GM21515 (cell line): ENCODE data around the gene SLC38A9.
"Not testable (repeated sequence)": the region's sequence is repeated elsewhere in the genome, so short reads cannot be mapped to it uniquely, and the experiment has no call there.

Experiments
- ATAC-seq: cut with Tn5 transposase; IDR thresholded peaks from one replicate; pipeline ENCODE4 v1.9.1; 2021; ENCODE audit not compliant: unreplicated experiment

Gene SLC38A9

DNA sequence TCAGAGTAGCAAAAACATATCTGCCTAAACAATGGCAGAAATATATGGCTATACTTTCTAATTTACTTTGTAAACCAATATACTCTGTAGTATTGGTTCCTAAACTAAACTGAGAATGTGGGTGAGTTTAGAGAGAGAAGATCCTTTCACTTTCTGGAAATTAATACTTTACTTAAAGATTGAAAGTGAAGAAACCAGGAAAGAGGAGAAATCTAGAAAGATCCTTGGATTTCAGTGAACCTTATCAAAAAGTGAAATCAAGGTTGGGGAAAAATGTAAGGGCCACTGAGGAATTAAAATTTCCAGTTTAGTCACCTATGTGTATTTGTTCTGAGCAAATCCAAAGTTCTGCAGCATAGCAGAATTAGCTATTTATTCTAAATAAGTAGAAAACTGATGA is 5.9 kb downstream of the SLC38A9 start:
- no peak for ATAC-seq

DNA sequence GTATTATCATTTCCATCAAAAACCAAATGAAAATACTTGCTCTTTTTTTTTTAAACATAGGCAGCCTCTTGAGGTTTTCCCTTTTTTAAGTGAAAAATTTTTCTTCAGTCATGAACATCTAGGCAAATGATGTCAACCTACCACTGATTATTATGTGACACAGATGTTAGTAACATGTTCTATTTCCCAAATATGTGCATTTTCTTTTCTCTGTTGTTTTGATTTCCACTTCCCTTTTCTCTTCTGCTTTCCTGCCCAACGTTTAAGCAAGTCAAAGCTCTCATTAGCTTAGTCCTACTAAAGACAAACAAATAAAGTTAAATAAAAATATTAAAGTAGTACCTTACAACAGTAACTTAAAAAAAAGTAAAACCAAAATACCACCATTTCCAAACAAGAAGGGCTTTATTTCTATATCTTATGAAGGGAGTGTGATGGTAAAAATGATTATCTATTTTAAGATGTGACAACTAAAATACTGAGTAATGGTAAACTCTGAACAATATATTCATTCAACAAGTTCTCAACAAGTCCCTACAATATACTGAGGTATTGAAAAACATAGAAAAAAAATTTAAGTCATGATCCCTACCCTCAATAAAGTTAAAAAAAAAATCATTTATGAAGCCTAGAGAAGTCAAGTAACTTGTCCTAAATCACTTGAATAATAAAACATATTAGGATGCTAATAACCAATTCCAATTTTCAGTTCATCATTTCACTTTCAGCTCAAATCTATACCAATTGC is 9.4 kb downstream of the SLC38A9 start:
- no peak for ATAC-seq

DNA sequence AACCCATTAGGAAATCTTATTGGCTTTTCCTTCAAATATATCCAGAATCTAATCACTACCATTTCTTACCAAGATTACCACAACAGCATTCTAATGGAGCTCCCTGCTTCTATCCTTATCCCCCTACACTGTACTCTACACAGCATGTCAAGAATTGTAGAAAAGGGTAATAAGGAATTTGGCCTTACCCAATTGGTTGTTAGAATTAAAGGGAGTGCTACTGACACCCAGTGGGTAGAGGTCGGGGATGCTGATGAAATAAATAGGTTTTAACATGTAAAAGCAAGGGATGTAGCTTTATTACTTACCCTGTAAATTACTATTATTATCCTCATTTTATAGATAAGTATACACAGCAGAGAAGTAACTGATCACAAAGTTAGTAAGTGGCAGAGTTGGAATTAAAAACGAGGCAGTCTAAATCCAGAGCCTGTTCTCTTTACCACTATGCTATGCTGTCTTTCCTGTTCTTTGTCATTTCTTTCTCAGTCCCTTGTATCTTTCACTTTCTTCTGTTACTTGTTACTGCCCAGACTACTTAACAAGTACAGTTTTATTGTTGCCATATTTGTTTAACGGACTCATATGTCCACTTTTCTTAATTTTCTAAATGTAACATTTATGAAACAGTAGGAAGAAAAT is 10.5 kb downstream of the SLC38A9 start:
- no peak for ATAC-seq

DNA sequence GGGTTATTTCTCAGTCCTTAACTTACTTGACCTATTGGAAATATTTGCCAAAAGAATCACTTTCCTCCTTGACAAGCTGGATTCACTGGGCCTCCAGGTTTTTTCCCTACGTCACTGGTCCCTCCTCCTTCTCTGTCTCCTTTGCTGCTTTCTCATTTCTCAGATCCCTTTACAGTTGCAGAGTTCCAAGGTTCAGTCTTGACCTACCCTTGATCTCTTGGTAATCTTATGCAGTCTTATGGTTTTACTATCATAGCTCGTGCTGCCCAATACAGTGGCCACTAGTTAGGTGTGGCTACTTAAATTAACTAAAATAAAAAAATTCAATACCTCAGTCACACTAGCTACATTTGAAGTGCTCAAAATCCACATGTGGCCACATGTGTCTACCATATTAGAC is 11.4 kb downstream of the SLC38A9 start:
- no peak for ATAC-seq

DNA sequence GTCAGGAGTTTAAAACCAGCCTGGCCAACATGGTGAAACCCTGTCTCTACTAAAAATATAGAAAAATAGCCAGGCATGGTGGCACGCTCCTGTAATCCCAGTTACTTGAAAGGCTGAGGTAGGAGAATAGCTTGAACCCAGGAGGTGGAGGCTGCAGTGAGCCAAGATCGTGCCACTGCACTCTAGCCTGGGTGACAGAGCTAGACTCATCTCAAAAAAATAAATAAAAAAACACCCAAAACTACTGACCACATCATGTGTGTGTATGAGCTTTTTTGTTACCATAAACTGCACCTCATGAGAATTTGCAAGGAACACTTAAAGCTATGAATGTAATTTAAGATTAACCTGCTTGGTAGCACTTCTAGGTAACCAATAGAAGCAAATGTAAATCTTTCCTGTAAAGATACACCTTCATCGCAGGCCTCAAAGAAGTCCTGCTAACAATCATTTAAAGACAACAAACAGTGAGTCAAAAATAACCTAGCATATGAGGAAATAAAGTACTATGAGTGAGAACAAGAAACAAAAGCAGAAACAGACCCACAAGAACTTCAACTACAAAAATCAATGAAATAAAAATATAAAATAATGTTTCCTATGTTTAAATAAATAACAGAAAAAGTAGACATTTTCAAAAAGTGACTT is 13.0 kb downstream of the SLC38A9 start:
- ATAC-seq = no peak

DNA sequence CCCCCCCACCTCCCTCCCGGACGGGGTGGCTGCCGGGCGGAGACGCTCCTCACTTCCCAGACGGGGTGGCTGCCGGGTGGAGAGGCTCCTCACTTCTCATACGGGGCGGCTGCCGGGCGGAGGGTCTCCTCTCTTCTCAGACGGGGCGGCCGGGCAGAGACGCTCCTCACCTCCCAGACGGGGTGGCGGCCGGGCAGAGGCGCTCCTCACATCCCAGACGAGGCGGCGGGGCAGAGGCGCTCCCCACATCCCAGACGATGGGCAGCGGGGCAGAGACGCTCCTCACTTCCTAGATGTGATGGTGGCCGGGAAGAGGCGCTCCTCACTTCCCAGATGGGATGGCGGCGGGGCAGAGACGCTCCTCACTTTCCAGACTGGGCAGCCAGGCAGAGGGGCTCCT is 15.4 kb downstream of the SLC38A9 start:
- not testable (repeated sequence) for ATAC-seq

DNA sequence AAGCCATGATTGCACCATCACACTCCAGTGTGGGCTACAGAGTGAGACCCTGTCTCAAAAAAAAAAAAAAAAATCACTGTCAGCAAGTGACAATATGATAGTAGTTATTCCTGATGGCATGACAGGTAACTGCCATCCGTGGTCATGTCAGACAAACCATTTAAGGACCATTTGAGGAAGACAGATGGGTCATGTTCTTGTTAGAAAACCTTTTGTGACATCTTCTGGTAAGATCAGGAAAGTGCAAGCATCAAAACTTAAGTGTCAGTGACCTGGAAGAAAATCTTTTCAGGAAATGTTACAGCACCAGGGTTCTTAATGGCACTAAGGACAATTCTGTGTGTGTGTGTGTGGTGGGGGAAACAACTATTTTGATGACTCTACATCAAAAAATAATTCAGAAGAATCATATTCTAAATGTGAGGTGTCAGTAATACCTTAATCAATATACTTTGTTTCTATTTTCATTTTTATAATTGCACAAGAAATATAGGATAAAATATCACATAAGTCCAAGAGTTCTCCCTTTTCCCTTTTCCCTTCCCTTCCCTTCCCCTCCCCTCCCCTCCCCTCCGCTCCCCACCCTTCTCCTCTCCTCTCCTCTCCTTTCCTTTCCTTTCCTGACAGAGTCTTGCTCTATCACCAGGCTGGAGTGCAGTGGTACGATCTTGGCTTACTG is 17.8 kb downstream of the SLC38A9 start:
- ATAC-seq = no peak

DNA sequence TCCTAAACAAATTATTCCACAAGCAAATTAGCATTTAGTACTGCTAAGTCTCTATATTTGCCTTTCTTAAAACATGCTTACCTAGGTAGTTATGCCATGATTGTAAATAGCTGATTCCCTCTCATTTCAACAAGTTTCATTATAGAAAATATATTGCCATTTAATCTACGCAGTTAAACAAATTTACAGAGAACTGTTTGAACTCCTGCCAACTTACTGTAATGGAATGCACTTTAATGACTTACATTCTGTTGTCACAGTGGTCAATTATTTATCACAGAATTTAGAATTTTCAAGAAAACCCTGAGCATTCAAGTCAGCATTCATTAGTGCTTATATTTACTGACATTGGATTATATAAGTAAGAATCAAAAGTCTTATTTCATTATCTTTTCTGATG is 19.6 kb downstream of the SLC38A9 start:
- no peak for ATAC-seq

DNA sequence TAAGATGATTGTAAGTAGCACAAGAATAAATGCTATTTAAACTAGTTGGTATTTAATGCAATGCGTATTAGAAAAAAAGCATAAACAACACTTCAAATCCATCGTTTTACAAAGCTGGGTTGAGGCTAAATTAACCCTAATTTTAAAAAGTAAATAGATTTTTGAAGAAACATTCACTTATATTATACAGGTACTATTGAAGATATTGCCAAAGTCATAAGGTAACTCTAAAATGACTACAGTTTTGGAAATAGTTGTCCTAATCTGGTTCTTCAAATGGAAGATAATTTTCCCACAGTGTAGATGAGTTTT is 20.1 kb downstream of the SLC38A9 start:
- no peak for ATAC-seq

DNA sequence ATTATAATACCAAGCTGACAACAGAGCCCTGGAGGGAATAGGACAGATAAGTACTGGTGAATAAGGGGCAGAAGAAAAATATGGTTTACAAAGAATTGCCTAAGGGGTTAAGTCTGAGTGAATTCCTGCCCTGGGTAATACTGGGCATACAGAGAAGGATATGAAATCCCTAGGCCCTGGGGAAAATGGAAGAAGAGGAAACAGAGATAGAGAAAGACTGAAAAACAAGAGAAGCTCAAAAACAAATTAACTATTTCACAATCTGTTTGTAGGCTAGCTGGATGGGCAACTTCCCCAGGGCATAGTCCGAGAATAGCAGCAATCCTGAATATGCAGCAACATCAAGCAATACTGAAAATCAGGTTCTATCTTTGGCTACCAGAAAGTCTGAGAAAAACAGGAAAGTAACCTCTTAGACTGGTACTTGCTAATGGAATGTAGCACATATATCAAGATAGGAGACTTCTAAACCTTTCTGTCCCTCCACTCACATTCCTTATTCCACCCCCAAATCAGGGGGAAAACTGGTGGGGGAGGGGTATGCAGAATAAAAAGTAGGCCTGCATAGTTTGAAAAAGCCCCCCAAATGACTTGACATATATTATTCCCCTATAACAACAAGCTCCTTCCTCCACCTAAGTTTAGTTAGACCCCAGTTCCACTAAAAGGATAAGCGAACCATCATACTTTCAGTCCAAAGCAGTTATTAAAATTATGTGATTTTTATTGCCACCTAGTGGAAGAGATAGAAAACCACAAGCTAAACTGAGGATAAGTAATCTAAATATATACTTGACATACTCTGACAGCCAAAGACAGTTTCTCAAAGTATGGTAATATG is 20.6 kb downstream of the SLC38A9 start:
- ATAC-seq = no peak

DNA sequence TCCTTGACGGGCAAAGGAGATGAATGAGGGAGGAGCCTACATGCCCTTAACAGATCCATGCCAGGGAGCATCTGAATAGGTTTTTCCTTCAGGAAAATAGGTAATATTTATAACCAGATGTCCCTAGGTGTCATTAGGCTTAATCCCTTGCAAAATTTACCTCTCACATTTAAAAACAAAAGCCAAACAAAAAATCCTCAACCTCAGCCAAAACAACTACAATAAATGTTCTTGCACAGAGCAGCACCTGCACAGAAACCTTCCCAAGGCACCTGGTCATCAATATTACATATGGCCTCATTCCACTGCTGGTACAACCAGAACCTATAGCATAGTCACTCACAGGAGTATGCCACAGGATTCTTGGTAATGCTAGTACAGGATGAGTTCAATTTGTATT is 30.1 kb downstream of the SLC38A9 start:
- ATAC-seq = no peak

DNA sequence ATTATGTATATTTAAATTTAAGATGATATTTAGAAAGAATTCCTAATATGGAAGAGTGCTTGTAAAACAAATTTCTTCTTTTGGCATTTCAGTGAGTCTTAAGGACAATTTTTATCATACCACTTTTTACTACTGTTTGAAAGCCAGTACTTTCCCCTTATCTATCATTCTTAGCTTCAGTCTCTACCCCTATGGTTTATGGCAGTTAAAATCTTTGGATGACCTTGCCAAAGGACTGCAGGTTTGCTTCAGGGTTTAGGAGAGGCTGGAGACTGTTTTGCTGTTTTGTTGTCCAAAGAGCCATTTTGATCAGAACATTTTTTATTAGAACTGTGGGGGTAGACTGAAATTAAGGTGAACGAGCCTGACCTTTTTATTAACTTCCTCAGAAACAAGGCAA is 30.8 kb downstream of the SLC38A9 start:
- no peak for ATAC-seq

DNA sequence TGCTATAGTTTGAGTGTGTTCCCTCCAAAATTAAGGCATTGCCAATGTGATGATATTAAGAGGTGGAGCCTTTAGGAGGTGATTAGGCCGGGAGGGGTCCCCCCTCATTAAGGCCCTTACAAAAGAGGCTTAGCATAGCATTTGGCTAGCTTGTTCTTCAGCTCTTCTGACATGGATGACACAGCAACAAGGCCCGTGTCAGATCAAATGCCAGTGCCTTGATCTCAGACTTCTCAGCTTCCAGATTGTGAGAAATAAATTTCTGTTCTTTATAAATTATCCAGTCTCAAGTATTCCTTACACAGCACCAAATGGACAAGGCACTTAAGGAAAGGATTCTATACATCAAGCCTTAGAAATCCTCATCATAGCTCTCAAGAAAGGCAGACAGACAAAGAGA is 31.8 kb downstream of the SLC38A9 start:
- ATAC-seq = no peak

DNA sequence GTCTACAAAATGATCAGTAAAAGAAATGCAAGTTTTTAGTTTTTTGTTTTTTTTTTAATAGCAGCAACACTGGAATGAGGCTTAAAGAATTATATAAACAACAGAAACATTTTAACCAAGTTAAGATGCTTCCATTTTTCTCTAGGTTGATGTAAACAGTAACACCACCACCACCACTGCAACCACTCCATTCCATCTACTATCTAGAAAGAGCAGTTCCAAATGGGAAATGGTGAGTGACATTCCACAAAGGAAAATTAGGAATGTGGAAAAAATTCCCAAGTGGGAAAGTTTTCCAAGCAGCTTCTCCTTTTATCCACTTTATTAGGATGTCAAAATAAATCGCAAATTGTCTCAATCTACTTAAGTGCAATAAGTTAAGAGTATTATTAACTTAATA is 32.6 kb downstream of the SLC38A9 start:
- no peak for ATAC-seq

DNA sequence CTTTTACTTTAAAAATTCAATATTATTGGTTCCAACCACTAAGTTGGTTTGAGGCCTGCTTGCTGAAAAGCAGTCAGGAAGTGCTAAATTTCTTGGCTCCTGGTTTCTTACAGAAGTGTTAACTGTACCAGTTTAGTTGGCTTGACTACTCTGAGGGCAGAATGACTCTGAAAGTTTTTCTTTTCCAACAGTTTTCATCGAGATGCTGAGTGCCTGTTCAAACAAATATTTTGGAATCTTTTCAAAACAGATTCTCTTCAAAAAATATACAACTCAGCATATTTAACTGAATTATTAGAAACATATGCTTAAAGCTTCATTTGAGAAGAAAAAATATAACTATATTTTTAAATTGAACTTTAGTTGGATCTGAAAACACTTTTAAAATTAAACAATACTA is 37.0 kb downstream of the SLC38A9 start:
- ATAC-seq = no peak

DNA sequence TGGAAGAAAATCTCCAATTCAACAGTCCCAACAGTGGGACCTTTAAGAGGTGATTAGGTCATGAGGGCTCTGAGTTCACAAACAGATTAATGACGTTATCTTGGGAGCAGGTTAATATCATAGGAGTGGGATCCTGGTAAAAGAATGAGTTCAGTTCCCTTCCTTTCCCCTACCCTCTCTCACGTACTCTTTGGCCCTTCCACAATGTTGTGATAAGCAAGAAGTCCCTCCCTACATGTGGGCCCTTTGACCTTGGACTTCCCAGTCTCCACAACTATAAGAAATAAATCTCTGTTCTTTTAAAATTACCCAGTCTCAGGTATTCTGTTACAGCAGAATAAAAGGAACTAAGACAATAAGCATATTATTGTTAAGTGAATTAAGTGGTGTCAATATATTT is 37.8 kb downstream of the SLC38A9 start:
- no peak for ATAC-seq

DNA sequence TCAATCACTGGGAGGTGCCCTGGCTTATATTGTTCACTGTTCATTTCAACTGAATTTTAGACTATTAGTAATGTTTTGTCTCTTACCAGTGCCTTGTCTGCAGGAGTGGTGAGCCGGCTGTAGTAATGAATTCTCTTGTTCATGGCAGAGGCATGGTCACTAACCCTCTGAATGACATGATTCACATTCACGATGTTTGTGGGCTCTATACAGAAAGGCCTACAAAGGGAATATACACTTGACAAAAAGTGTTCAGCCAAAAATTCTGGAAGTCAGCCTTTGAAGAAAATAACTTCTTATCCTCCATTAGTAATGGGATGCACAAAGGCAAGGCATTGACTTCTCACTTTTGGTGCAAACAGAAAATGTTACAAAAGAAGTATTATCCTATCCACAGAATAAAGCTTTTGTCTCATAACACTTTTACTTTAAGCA is 39.6 kb downstream of the SLC38A9 start:
- no peak for ATAC-seq

DNA sequence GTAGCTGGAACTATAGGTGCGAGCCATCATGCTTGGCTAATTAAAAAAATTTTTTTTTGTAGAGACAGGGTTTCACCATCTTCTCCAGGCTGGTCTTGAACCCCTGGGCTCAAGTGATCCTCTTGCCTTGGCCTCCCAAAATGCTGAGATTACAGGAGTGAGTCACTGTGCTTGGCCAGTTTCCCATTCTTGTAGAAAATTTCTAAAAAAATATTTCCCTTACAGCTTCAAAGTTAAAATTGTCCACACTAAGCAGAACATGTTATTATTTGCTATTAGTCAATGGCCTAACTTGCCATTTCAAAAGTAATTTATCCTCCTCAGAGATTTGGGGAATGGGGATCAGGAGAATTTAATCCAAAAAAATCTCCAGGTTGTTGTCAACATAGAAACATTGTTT is 40.1 kb downstream of the SLC38A9 start:
- no peak for ATAC-seq

DNA sequence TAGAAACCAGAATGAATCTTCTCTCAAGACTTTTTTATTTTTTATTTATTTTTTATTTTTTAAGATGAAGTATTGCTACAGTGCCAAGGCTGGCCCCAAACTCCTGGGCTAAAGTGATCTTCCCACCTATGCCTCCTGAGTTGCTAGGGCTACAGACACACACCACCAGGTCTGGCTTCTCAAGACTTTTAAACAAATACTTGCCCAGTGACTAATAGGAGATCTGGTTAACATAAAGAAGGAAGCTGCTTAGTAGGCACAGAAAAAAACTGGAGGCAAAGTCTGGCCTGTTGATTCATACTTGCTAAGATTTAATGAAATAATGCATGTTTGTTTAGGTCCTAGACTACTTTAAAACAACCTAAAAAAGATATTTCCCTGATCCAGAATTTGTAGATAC is 43.8 kb downstream of the SLC38A9 start:
- no peak for ATAC-seq

DNA sequence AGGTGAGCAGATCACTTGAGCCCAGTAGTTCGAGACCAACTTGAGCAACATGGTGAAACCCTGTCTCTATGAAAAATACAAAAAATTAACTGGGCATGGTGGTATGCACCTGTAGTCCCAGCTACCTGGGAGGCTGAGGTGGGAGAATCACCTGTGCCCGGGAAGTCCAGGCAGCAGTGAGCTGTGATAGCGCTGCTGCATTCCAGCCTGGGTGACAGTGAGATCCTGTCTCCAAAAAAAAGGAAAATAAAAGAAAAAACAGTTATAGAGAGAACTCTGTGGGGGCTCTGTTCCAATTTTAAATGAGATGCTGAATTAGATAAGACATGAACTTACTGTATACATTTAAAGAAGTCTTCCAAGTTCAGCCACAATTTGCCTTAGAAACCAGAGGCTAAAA is 44.2 kb downstream of the SLC38A9 start:
- no peak for ATAC-seq

DNA sequence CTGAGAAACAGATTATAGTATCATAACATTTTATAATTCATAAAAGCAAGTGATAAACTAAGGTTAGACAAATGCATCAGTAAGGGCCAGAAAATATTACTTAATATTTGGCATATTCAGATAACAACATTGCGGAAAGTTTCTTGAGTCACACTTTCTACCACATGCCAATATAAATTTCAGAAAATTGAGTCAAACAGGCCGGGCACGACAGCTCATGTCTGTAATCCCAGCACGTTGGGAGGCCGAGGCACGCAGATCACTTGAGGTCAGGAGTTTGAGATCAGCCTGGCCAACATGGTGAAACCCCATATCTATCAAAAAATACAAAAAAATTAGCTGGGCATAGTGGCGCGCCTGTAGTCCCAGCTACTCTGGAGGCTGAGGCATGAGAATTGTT is 47.1 kb downstream of the SLC38A9 start:
- no peak for ATAC-seq
